Skin of body (tissue), 2 donors: ENCODE results near the gene PDHA2. TPM values are rescaled to one million over a fixed set of nuclear protein-coding genes. Genes with fewer than 3 reads are reported as not detected.

ENCODE experiments used
- small RNA-seq: library from RNA; depleted of rRNA; stranded (forward); fragments of <200 nt; gene quantifications from one replicate; pipeline ENCODE3, GENCODE V24; 2014; ENCODE audit warnings: low replicate concordance
- total RNA-seq: library from RNA; depleted of rRNA; stranded (reverse); fragments of >200 nt; gene quantifications from one replicate; pipeline ENCODE4 v1.2.3, GENCODE V29; 2014

Gene PDHA2
- total RNA-seq, 1 donor from 2014 or later, result not detected

Small RNAs within 50 kb of the gene (small RNA-seq; reads per million reads assigned to genes)
- gene RNU6-1059P, result not detected
